NCI-H524 treated with DMSO at 0.1 percent for 48 hours (cell line): Measurements from ENCODE around the gene MXRA8.

ENCODE experiments used
- DNase-seq: peaks from one replicate; lab custom pipeline; 2025; lab: John Stamatoyannopoulos, UW

MXRA8 gene

GRCh38 chr1:1367315-1367714 is 9.0 kb upstream of the MXRA8 start:
- DNase-seq: no peak

GRCh38 chr1:1366699-1367066 is 8.3 kb upstream of the MXRA8 start:
- no peak for DNase-seq

- DNase-seq: no peak
These were observed 7.7 kb upstream of the MXRA8 start for GRCh38 chr1:1365875-1366698.

- DNase-seq: no peak
These were observed 5.9 kb upstream of the MXRA8 start for GRCh38 chr1:1364266-1364665.

- DNase-seq: no peak
These were observed 3.6 kb upstream of the MXRA8 start for GRCh38 chr1:1361982-1362423.

GRCh38 chr1:1361233-1361981 is 3.1 kb upstream of the MXRA8 start:
- no peak for DNase-seq

GRCh38 chr1:1360506-1361169 is 2.3 kb upstream of the MXRA8 start:
- DNase-seq: no peak

GRCh38 chr1:1359664-1360468 is 1.5 kb upstream of the MXRA8 start:
- DNase-seq: no peak

- no peak for DNase-seq
These were observed 931 bp upstream of the MXRA8 start for GRCh38 chr1:1359308-1359663.

- no peak for DNase-seq
These were observed 403 bp downstream of the MXRA8 start for GRCh38 chr1:1357871-1358432.

GRCh38 chr1:1356796-1357401 is 1.5 kb downstream of the MXRA8 start:
- DNase-seq: no peak

GRCh38 chr1:1356166-1356795 is 2.1 kb downstream of the MXRA8 start:
- DNase-seq: no peak

- no peak for DNase-seq
These were observed 2.9 kb downstream of the MXRA8 start for GRCh38 chr1:1355416-1355815.

GRCh38 chr1:1354271-1355247 is 3.8 kb downstream of the MXRA8 start:
- no peak for DNase-seq

GRCh38 chr1:1353389-1354151 is 4.8 kb downstream of the MXRA8 start:
- no peak for DNase-seq

GRCh38 chr1:1352786-1353388 is 5.5 kb downstream of the MXRA8 start:
- no peak for DNase-seq

GRCh38 chr1:1351511-1352427 is 6.6 kb downstream of the MXRA8 start:
- no peak for DNase-seq
